ENCODE results near the gene MAGEC3. TPM values are rescaled to one million over a fixed set of nuclear protein-coding genes. Genes with fewer than 3 reads are reported as not detected.

Gene MAGEC3
- total RNA-seq, 4 donors from 2014 or later, result not detected

DNA sequence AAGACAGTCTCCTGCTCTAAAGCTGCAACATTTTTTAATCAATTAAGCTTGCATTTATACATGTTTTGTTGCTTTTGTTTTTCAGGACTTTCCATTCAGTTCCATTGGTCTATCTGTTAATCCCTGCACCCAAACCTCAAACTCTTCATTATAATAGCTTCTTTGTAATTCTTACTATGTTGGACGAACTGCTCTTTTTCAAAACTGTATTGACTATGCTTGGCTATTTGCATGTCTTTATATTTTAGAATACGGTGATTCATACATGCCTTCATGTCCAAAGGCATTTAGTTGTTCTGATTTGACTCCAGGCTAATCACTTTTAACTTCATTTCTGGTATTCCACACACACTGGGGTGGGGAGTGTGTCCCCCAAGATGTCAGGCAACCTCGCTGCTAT is 79.7 kb downstream of the MAGEC3 start:
- DNase-seq (ENCODE audit: extremely low spot score), result no peak
- H3K36me3 ChIP-seq, result no peaks in the 10 kb centered on the region
- no peaks in the 10 kb centered on the region for H3K9me3 ChIP-seq
- no peaks in the 10 kb centered on the region for H3K27me3 ChIP-seq
- 73% methylated on average over 3 of the region's 3 CpGs for WGBS
- intact Hi-C loops (cut with DNase I), result no loop called here
- H3K4me1 ChIP-seq, result no peaks in the 10 kb centered on the region
- TF ChIP-seq EP300 (IDR thresholded peaks at IDR 0.05) (no peak), POLR2AphosphoS5 (IDR thresholded peaks at IDR 0.05) (no peak), POLR2A (IDR thresholded peaks at IDR 0.05; ENCODE audit: low read depth) (no peak)
- TF ChIP-seq, protein P1, sequence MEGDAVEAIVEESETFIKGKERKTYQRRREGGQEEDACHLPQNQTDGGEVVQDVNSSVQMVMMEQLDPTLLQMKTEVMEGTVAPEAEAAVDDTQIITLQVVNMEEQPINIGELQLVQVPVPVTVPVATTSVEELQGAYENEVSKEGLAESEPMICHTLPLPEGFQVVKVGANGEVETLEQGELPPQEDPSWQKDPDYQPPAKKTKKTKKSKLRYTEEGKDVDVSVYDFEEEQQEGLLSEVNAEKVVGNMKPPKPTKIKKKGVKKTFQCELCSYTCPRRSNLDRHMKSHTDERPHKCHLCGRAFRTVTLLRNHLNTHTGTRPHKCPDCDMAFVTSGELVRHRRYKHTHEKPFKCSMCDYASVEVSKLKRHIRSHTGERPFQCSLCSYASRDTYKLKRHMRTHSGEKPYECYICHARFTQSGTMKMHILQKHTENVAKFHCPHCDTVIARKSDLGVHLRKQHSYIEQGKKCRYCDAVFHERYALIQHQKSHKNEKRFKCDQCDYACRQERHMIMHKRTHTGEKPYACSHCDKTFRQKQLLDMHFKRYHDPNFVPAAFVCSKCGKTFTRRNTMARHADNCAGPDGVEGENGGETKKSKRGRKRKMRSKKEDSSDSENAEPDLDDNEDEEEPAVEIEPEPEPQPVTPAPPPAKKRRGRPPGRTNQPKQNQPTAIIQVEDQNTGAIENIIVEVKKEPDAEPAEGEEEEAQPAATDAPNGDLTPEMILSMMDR (IDR thresholded peaks at IDR 0.05), result no peak
- H3K27ac ChIP-seq (replicated peaks in 1 of 4), result no peak overlapping the region
- H3K4me3 ChIP-seq, result no peak overlapping the region

DNA sequence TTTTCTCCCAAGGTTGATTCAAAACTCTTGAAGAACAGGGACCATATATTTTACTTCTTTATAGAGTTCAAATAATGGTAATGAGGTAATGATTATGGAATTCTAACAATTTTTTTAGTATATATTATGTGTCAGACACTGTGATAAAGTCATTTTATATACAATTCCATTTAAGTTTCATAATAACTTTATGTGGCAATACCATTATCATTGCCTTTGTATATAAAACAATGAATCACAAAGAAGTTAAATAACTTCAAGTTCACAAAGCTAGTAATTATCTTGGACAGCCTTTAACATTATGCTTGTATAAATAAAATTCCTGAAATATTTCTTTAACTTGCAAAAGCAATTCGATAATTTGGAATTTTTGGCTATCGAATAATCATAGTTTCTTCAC is 86.2 kb downstream of the MAGEC3 start:
- intact Hi-C loops (cut with DNase I), result no loop called here
- TF ChIP-seq POLR2A (IDR thresholded peaks at IDR 0.05; ENCODE audit: low read depth) (no peak), EP300 (IDR thresholded peaks at IDR 0.05) (no peak), POLR2AphosphoS5 (IDR thresholded peaks at IDR 0.05) (no peak)
- TF ChIP-seq, protein P1 (IDR thresholded peaks at IDR 0.05), result no peak
- WGBS, result 69% methylated on average over 2 of the region's 2 CpGs

DNA sequence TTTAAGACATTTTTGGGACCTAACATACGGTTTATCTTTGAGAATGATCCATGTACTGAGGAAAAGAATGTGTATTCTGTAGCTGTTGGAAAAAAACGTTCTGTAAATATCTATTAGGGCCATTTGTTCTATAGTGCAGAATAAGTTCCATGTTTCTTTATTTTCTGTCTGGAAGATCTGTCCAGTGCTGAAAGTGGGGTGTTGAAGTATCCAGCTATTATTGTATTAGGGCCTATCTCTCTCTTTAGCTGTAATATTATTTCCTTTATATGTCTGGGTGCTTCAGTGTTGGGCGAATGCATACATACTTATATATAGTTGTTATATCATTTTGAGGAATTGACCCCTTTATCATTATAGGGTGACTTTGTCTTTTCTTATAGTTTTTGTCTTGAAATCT is 90.3 kb downstream of the MAGEC3 start:
- no peak overlapping the region for H3K27ac ChIP-seq (replicated peaks in 1 of 4)
- intact Hi-C loops (cut with DNase I), result no loop called here
- WGBS, result 56% methylated on average over 3 of the region's 3 CpGs
- H3K4me3 ChIP-seq, result no peak overlapping the region
- DNase-seq (ENCODE audit: extremely low spot score), result no peak
- no peaks in the 10 kb centered on the region for H3K36me3 ChIP-seq
- no peaks in the 10 kb centered on the region for H3K9me3 ChIP-seq
- no peaks in the 10 kb centered on the region for H3K4me1 ChIP-seq
- TF ChIP-seq POLR2AphosphoS5 (IDR thresholded peaks at IDR 0.05) (no peak), EP300 (IDR thresholded peaks at IDR 0.05) (no peak), POLR2A (IDR thresholded peaks at IDR 0.05; ENCODE audit: low read depth) (no peak)
- TF ChIP-seq, protein P1 (IDR thresholded peaks at IDR 0.05), result no peak
- H3K27me3 ChIP-seq, result no peaks in the 10 kb centered on the region

More for the DNA sequence above, 86.2 kb downstream of the MAGEC3 start:
- DNase-seq (ENCODE audit: extremely low spot score), result no peak
- H3K36me3 ChIP-seq, result no peaks in the 10 kb centered on the region
- H3K4me3 ChIP-seq, result no peak overlapping the region
- no peak overlapping the region for H3K27ac ChIP-seq (replicated peaks in 1 of 4)
- H3K27me3 ChIP-seq, result no peaks in the 10 kb centered on the region
- no peaks in the 10 kb centered on the region for H3K9me3 ChIP-seq
- H3K4me1 ChIP-seq, result no peaks in the 10 kb centered on the region

DNA sequence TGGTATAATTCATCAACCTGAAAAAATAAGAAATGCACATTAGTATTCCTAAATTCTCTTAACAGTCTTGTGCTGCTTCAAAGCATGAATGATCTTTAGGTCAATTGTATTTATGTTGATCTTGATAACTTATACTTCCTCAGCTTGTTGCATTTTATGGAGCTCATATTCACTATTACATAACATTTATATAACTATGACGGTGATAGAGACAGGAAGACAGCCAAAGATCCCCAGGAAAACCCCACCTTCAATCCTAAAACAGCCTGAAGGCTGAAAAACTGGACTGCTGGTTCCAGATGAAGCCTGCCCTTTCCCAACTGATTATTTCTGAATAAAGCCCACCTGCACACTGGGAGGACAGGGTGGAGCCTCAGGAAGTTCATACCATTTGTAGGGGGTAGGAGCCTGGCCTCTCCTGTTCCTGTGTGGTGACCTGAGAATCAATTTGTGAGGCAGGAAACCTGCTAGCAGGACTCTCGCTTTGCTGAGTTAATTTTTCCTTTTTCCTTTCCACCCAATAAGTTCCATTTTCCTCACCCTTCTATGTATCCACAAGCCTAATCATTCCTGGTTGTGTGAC is 96.0 kb downstream of the MAGEC3 start:
- TF ChIP-seq POLR2AphosphoS5 (IDR thresholded peaks at IDR 0.05) (no peak), EP300 (IDR thresholded peaks at IDR 0.05) (no peak), POLR2A (IDR thresholded peaks at IDR 0.05; ENCODE audit: low read depth) (no peak)
- TF ChIP-seq, protein P1 (IDR thresholded peaks at IDR 0.05), result no peak
- intact Hi-C loops (cut with DNase I), result no loop called here
- Histone ChIP-seq H3K4me3 (no peak overlapping the region), H3K27me3 (no peaks in the 10 kb centered on the region), H3K27ac (replicated peaks in 1 of 4) (no peak overlapping the region), H3K9me3 (no peaks in the 10 kb centered on the region), H3K36me3 (no peaks in the 10 kb centered on the region), H3K4me1 (no peaks in the 10 kb centered on the region)
- DNase-seq (ENCODE audit: extremely low spot score), result no peak
- 47% methylated on average over 2 of the region's 2 CpGs for WGBS

DNA sequence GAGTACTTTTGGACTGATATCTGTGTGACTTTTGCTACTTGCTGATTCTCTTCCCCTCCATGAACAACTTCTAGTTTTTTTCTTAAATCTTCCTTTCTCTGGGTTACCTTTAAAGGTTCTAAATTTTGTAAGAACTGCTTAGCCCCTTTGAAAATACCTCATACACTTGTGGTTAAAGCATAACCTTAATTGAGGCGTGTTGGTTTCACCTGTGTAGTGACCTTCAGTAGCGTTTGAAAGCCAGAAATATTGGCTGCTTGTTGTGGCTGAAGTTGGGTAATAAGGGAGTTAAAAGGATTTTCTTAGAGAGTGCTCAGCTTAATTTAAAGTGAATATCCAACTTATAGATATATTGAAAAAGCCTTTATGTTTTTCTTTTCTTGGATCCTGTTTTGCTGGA is 97.5 kb downstream of the MAGEC3 start:
- 87% methylated on average over 2 of the region's 2 CpGs for WGBS
- Histone ChIP-seq H3K9me3 (no peaks in the 10 kb centered on the region), H3K27me3 (no peaks in the 10 kb centered on the region), H3K4me3 (no peak overlapping the region), H3K4me1 (no peaks in the 10 kb centered on the region), H3K27ac (replicated peaks in 1 of 4) (no peak overlapping the region), H3K36me3 (no peaks in the 10 kb centered on the region)
- no peak for DNase-seq (ENCODE audit: extremely low spot score)
- TF ChIP-seq, protein P1 (IDR thresholded peaks at IDR 0.05), result no peak
- TF ChIP-seq POLR2A (IDR thresholded peaks at IDR 0.05; ENCODE audit: low read depth), result no peak
- no peak for TF ChIP-seq POLR2AphosphoS5 (IDR thresholded peaks at IDR 0.05)
- TF ChIP-seq EP300 (IDR thresholded peaks at IDR 0.05), result no peak
- intact Hi-C loops (cut with DNase I), result no loop called here
